MM.1S (cell line): Measurements from ENCODE around the gene SGSH.

Experiments
- DNase-seq: peaks from one replicate; pipeline ENCODE4 v3.0.0-alpha.2; 2015
- H2AFZ ChIP-seq: fragments of 300-600 bp; sonication (generic); 2 replicates; pipeline ENCODE4 v1.6.0; 2016; ENCODE audit warnings: antibody characterized with exemption, low read length
- H3F3A ChIP-seq: fragments of 300-600 bp; sonication (generic); 2 replicates; pipeline ENCODE4 v1.6.1; 2016; ENCODE audit warnings: mild to moderate bottlenecking, antibody characterized with exemption, low read length, moderate library complexity, mixed read lengths; ENCODE audit not compliant: insufficient read depth
- H3K27ac ChIP-seq: fragments of 300-600 bp; sonication (generic); 2 replicates; pipeline ENCODE4 v1.5.1; 2016; ENCODE audit warnings: mild to moderate bottlenecking, low read length
- H3K27me3 ChIP-seq: fragments of 300-600 bp; sonication (generic); replicated peaks from 2 replicates; pipeline ENCODE4 v1.6.0; 2016; ENCODE audit warnings: low read length; ENCODE audit not compliant: insufficient read depth
- H3K36me3 ChIP-seq: fragments of 300-600 bp; sonication (generic); replicated peaks from 2 replicates; pipeline ENCODE4 v1.6.1; 2016; ENCODE audit warnings: mild to moderate bottlenecking, low read length, mixed read lengths; ENCODE audit not compliant: insufficient read depth
- H3K4me1 ChIP-seq: fragments of 300-600 bp; sonication (generic); 2 replicates; pipeline ENCODE4 v1.6.1; 2016; ENCODE audit warnings: low read length, mixed read lengths
- H3K4me2 ChIP-seq: fragments of 300-600 bp; sonication (generic); 2 replicates; pipeline ENCODE4 v1.6.0; 2016; ENCODE audit warnings: low read depth, low read length
- H3K4me3 ChIP-seq: fragments of 300-600 bp; sonication (generic); 2 replicates; pipeline ENCODE4 v1.5.1; 2016; ENCODE audit warnings: low read length, mixed read lengths
- H3K79me2 ChIP-seq: fragments of 300-600 bp; sonication (generic); 2 replicates; pipeline ENCODE4 v1.6.1; 2016; ENCODE audit warnings: mixed run types, low read length, mixed read lengths
- H3K9ac ChIP-seq: fragments of 300-600 bp; sonication (generic); 2 replicates; pipeline ENCODE4 v1.6.1; 2016; ENCODE audit warnings: low read length, mixed read lengths
- H3K9me2 ChIP-seq: fragments of 300-600 bp; sonication (generic); replicated peaks from 2 replicates; pipeline ENCODE4 v1.6.1; 2016; ENCODE audit warnings: mild to moderate bottlenecking, low read length, mixed read lengths; ENCODE audit not compliant: insufficient read depth
- H3K9me3 ChIP-seq: fragments of 300-600 bp; sonication (generic); replicated peaks from 2 replicates; pipeline ENCODE4 v1.6.1; 2016; ENCODE audit warnings: mild to moderate bottlenecking, low read length, mixed read lengths; ENCODE audit not compliant: insufficient read depth
- H4K20me1 ChIP-seq: fragments of 300-600 bp; sonication (generic); 2 replicates; pipeline ENCODE4 v1.6.1; 2016; ENCODE audit warnings: mild to moderate bottlenecking, low read length, moderate library complexity, mixed read lengths; ENCODE audit not compliant: insufficient read depth
- EZH2 ChIP-seq: fragments of 300-600 bp; sonication (generic); optimal IDR thresholded peaks from 2 replicates; pipeline ENCODE3; 2017; ENCODE audit warnings: low read depth, mild to moderate bottlenecking, antibody characterized with exemption, low read length, mixed read lengths
- EZH2phosphoT487 ChIP-seq: fragments of 300-600 bp; sonication (generic); IDR thresholded peaks from 2 replicates; pipeline ENCODE4 v1.6.1; 2018; ENCODE audit warnings: antibody characterized with exemption, low read length
- TF ChIP-seq, protein P1 (sequence below): fragments of 300-600 bp; sonication (generic); IDR thresholded peaks from 2 replicates; pipeline ENCODE4 v1.5.1; 2016; ENCODE audit warnings: antibody characterized with exemption, low read length, mixed read lengths

Gene SGSH

DNA sequence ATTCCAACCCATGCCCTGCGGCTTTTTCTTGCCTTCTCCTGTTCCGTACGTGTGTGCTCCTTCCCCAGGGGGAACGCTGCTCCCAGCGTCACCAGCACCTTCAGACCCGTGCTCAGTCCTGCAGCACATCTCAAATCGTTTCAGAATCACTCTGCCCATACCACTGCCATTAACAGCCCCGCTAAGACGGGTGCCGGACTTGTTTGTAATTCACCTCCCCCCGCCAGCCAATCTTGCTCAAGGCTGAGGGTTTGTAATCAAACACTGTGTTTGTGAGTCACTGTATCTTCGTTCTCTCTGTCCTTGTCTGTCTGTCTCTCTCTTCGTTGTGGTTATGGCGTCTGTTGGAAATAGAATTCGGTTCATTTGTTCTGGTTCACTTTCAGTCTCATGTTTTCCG lies 33.0 kb downstream of the SGSH start:
- H3K36me3 ChIP-seq, result no peaks in the 10 kb centered on the region
- H2AFZ ChIP-seq, result peak overlapping the region; percentile 17; the same call in 1 of the 2 replicates
- H3K4me3 ChIP-seq, result peak overlapping the region; percentile 30; the same call in 1 of the 2 replicates
- H3K9me3 ChIP-seq, result no peaks in the 10 kb centered on the region
- no peaks in the 10 kb centered on the region for H3K4me1 ChIP-seq
- TF ChIP-seq, protein P1, sequence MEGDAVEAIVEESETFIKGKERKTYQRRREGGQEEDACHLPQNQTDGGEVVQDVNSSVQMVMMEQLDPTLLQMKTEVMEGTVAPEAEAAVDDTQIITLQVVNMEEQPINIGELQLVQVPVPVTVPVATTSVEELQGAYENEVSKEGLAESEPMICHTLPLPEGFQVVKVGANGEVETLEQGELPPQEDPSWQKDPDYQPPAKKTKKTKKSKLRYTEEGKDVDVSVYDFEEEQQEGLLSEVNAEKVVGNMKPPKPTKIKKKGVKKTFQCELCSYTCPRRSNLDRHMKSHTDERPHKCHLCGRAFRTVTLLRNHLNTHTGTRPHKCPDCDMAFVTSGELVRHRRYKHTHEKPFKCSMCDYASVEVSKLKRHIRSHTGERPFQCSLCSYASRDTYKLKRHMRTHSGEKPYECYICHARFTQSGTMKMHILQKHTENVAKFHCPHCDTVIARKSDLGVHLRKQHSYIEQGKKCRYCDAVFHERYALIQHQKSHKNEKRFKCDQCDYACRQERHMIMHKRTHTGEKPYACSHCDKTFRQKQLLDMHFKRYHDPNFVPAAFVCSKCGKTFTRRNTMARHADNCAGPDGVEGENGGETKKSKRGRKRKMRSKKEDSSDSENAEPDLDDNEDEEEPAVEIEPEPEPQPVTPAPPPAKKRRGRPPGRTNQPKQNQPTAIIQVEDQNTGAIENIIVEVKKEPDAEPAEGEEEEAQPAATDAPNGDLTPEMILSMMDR, result no peak
- TF ChIP-seq EZH2phosphoT487, result no peak
- TF ChIP-seq EZH2, result no peak
- H3K9ac ChIP-seq, result no peak overlapping the region
- no peak overlapping the region for H3K27ac ChIP-seq
- H3K9me2 ChIP-seq, result no peaks in the 10 kb centered on the region
- no peaks in the 10 kb centered on the region for H4K20me1 ChIP-seq
- H3F3A ChIP-seq, result no peaks in the 10 kb centered on the region
- no peaks in the 10 kb centered on the region for H3K79me2 ChIP-seq
- DNase-seq, result no peak
- peak overlapping the region; percentile 38 for H3K4me2 ChIP-seq
- H3K27me3 ChIP-seq, result peaks cover 83% of the 10 kb centered on the region

- Histone ChIP-seq H3K4me3 (no peak overlapping the region), H3K79me2 (no peaks in the 10 kb centered on the region), H3K9ac (no peak overlapping the region), H3K9me2 (no peaks in the 10 kb centered on the region), H3K4me2 (no peak overlapping the region), H2AFZ (no peak overlapping the region), H3K9me3 (no peaks in the 10 kb centered on the region), H3K27me3 (peaks cover 83% of the 10 kb centered on the region), H4K20me1 (no peaks in the 10 kb centered on the region), H3F3A (no peaks in the 10 kb centered on the region), H3K27ac (no peak overlapping the region), H3K36me3 (no peaks in the 10 kb centered on the region), H3K4me1 (no peaks in the 10 kb centered on the region)
- TF ChIP-seq, protein P1, result no peak
- TF ChIP-seq EZH2phosphoT487, result no peak
- TF ChIP-seq EZH2, result no peak
- DNase-seq, result no peak
Measured at GRCh38 chr17:80185968-80186367, 34.2 kb downstream of the SGSH start.

DNA sequence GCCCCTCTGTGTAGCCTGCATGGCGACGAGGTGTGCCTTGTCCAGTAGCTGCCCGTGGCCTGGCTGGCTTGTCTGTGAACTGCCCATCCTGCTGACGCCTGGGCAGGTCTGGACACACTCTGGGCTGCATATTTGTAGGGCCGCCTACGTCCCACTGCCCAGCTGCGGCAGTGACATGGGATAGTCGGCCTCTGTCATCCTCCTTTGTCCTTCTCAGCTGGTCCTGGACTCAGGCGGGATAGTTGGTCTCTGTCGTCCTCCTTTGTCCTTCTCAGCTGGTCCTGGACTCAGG lies 35.8 kb downstream of the SGSH start:
- Histone ChIP-seq H3K9ac (no peak overlapping the region), H3K4me2 (no peak overlapping the region), H3K27ac (no peak overlapping the region), H3K79me2 (no peaks in the 10 kb centered on the region), H4K20me1 (no peaks in the 10 kb centered on the region), H3K9me2 (no peaks in the 10 kb centered on the region), H3K36me3 (no peaks in the 10 kb centered on the region), H3K9me3 (no peaks in the 10 kb centered on the region), H3K27me3 (peaks cover 85% of the 10 kb centered on the region), H2AFZ (no peak overlapping the region), H3K4me1 (no peaks in the 10 kb centered on the region), H3K4me3 (no peak overlapping the region), H3F3A (no peaks in the 10 kb centered on the region)
- no peak for DNase-seq
- TF ChIP-seq EZH2phosphoT487, result no peak
- no peak for TF ChIP-seq EZH2
- TF ChIP-seq, protein P1, result no peak
